ENCODE measurements around the gene PLIN3.
"Not testable (repeated sequence)": the region's sequence is repeated elsewhere in the genome, so short reads cannot be mapped to it uniquely, and the experiment has no call there.

PLIN3 gene

DNA sequence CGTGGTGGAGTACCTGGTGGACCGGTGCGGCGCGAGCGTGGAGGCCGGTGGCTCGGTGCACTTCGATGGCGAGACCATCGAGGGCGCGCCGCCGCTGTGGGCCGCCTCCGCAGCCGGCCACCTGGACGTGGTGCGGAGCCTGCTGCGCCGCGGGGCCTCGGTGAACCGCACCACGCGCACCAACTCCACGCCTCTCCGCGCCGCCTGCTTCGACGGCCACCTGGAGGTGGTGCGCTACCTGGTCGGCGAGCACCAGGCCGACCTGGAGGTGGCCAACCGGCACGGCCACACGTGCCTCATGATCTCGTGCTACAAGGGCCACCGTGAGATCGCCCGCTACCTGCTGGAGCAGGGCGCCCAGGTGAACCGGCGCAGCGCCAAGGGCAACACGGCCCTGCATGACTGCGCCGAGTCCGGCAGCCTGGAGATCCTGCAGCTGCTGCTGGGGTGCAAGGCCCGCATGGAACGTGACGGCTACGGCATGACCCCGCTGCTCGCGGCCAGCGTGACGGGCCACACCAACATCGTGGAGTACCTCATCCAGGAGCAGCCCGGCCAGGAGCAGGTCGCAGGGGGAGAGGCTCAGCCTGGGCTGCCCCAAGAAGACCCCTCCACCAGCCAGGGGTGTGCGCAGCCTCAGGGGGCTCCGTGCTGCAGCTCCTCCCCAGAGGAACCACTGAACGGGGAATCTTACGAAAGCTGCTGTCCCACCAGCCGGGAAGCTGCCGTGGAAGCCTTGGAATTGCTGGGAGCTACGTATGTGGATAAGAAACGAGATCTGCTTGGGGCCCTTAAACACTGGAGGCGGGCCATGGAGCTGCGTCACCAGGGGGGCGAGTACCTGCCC lies 75.2 kb downstream of the PLIN3 start:
- not testable (repeated sequence) for H3K9me3 ChIP-seq (ENCODE audit: control insufficient read depth, low read length); H3K4me1 ChIP-seq (ENCODE audit: control insufficient read depth, insufficient read depth, low read length, poor library complexity, severe bottlenecking)
- WGBS, 2 experiments (ENCODE audit: insufficient coverage in 2 of 2) = 10 to 18% methylated on average over 59 to 65 of the region's 75 CpGs
- Histone ChIP-seq H3K27ac (ENCODE audit: low read depth, low read length, severe bottlenecking) (peak overlapping the region; percentile 90), H3K4me3 (ENCODE audit: extremely low read depth, insufficient read depth, low read length, poor library complexity, severe bottlenecking) (peak overlapping the region; percentile 68), H3K36me3 (ENCODE audit: control insufficient read depth, insufficient read depth, low read length) (peaks cover 32% of the 10 kb centered on the region)

- Histone ChIP-seq H3K4me1 (ENCODE audit: control insufficient read depth, insufficient read depth, low read length, poor library complexity, severe bottlenecking) (peaks cover 6% of the 10 kb centered on the region), H3K36me3 (ENCODE audit: control insufficient read depth, insufficient read depth, low read length) (peaks cover 26% of the 10 kb centered on the region), H3K27ac (ENCODE audit: low read depth, low read length, severe bottlenecking) (peak within 1 kb of the TSS; percentile 90), H3K9me3 (ENCODE audit: control insufficient read depth, low read length) (no peaks in the 10 kb centered on the region), H3K4me3 (ENCODE audit: extremely low read depth, insufficient read depth, low read length, poor library complexity, severe bottlenecking) (peak within 1 kb of the TSS; percentile 68)
- 0% methylated on average over 62 to 75 of the region's 80 CpGs for WGBS, 2 experiments (ENCODE audit: insufficient coverage in 2 of 2)
Measured at GRCh38 chr19:4791183-4792018, 76.1 kb downstream of the PLIN3 start, which contains the start of gene FEM1A. Gene FEM1A, plus strand, starts transcription at chr19:4791734. Its CDS starts 121 bp downstream, at chr19:4791855.
